NK-92 (cell line): ENCODE measurements around the gene HOMER2.
"Not testable (repeated sequence)": the region's sequence is repeated elsewhere in the genome, so short reads cannot be mapped to it uniquely, and the experiment has no call there.

Experiments used
- DNase-seq: peaks from one replicate; lab custom pipeline; 2025; ENCODE audit not compliant: unreplicated experiment; lab: John Stamatoyannopoulos, UW

The HOMER2 gene

GRCh38 chr15:82838096-82838735 is 114.3 kb downstream of the HOMER2 start:
- DNase-seq: no peak

- DNase-seq: no peak
Observed at GRCh38 chr15:82835391-82835917, 117.1 kb downstream of the HOMER2 start.

GRCh38 chr15:82833362-82833682 is 119.2 kb downstream of the HOMER2 start:
- no peak for DNase-seq

- no peak for DNase-seq
Observed at GRCh38 chr15:82832601-82833361, 119.7 kb downstream of the HOMER2 start.

- DNase-seq: no peak
Observed at GRCh38 chr15:82831894-82832600, 120.5 kb downstream of the HOMER2 start.

GRCh38 chr15:82830427-82831173 is 121.9 kb downstream of the HOMER2 start:
- DNase-seq: no peak

GRCh38 chr15:82829234-82829633 is 123.3 kb downstream of the HOMER2 start:
- DNase-seq: no peak

- DNase-seq: no peak
Observed at GRCh38 chr15:82828075-82828474, 124.4 kb downstream of the HOMER2 start.

- no peak for DNase-seq
Observed at GRCh38 chr15:82823049-82823448, 129.5 kb downstream of the HOMER2 start.

- not testable (repeated sequence) for DNase-seq
Observed at GRCh38 chr15:82821851-82822250, 130.7 kb downstream of the HOMER2 start.

- not testable (repeated sequence) for DNase-seq
Observed at GRCh38 chr15:82821396-82821795, 131.1 kb downstream of the HOMER2 start.

GRCh38 chr15:82820128-82820527 is 132.4 kb downstream of the HOMER2 start:
- DNase-seq: no peak

GRCh38 chr15:82812994-82813393 is 139.5 kb downstream of the HOMER2 start:
- DNase-seq: no peak

- no peak for DNase-seq
Observed at GRCh38 chr15:82810890-82811426, 141.6 kb downstream of the HOMER2 start.

- DNase-seq: no peak
Observed at GRCh38 chr15:82810061-82810889, 142.2 kb downstream of the HOMER2 start.

GRCh38 chr15:82809308-82810060 is 143.0 kb downstream of the HOMER2 start, which contains the start of gene WHAMM:
WHAMM (plus strand) TSS chr15:82809628; CDS start chr15:82809727, 99 bp downstream.
- DNase-seq: peak; percentile 78

GRCh38 chr15:82808634-82809041 is 143.9 kb downstream of the HOMER2 start:
- DNase-seq: no peak

- DNase-seq: no peak
Observed at GRCh38 chr15:82807920-82808633, 144.4 kb downstream of the HOMER2 start.
